Cardiac muscle cell (in vitro differentiated cells and primary cell): ENCODE data around the gene CEP135. TPM values are rescaled to one million over a fixed set of nuclear protein-coding genes. Genes with fewer than 3 reads are reported as not detected.
"Not testable (repeated sequence)": the region's sequence is repeated elsewhere in the genome, so short reads cannot be mapped to it uniquely, and the experiment has no call there.

Experiments
- DNase-seq, 2 donors: peaks; one replicate each; pipeline versions ENCODE4 v3.0.0 to v3.0.0-alpha.2; 2010 to 2017; ENCODE audit warnings: low read depth in 1 of 2, low spot score in 1 of 2
- H3K27ac ChIP-seq: fragments of 200-600 bp; sonication (generic); 2 replicates; pipeline ENCODE4 v1.5.1; 2016
- H3K27me3 ChIP-seq: fragments of 200-600 bp; sonication (generic); 2 replicates; pipeline ENCODE4 v1.6.0; 2016; ENCODE audit warnings: control low read depth
- H3K36me3 ChIP-seq: fragments of 200-600 bp; sonication (generic); 2 replicates; pipeline ENCODE4 v1.5.1; 2016; ENCODE audit warnings: control low read depth
- H3K4me1 ChIP-seq: fragments of 200-600 bp; sonication (generic); 2 replicates; pipeline ENCODE4 v1.8.1; 2017; ENCODE audit warnings: low read depth, mild to moderate bottlenecking, mixed run types
- H3K4me3 ChIP-seq: fragments of 200-600 bp; sonication (generic); 2 replicates; pipeline ENCODE4 v1.5.1; 2016; ENCODE audit warnings: mild to moderate bottlenecking
- H3K9me3 ChIP-seq: fragments of 200-600 bp; sonication (generic); 2 replicates; pipeline ENCODE4 v1.5.1; 2017; ENCODE audit warnings: low read depth, mild to moderate bottlenecking, control low read depth
- CTCF ChIP-seq: IDR thresholded peaks from 2 replicates; pipeline ENCODE4 v1.5.1; 2012; ENCODE audit warnings: low read depth, mild to moderate bottlenecking, low read length
- polyA plus RNA-seq: library from polyadenylated mRNA; unstranded; fragments of >200 nt; fragmentation: Nextera tagmentation; extraction: Ambion mirVana; gene quantifications from 2 replicates; pipeline ENCODE4 v1.2.1, GENCODE V29; 2016
- total RNA-seq: library from RNA; depleted of rRNA; stranded (reverse); fragments of >200 nt; gene quantifications from 2 replicates; pipeline ENCODE4 v1.2.3, GENCODE V29; 2016

Gene CEP135
- total and polyA plus RNA-seq, 2 experiments from 2014 or later = 4.4 to 5.5 TPM

DNA sequence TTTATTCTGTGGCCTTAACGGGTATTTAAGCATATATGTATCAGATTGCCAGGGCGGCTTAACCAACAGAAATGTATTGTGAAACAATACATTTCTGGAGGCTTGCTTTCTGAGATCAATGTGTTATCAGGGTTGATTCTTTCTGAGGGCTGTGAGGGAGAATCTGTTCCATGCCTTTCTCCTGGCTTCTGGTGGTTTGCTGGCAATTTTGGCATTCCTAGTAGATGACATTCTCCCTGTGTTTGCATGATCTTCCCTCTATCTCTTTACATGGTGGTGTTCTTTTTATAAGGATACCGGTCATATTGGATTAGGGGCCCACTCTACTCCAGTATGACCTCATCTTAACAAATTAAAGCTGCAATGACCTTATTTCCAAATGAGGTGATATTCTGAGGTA is 16.9 kb upstream of the CEP135 start:
- Histone ChIP-seq H3K36me3 (no peaks in the 10 kb centered on the region), H3K27ac (no peak overlapping the region), H3K4me1 (no peaks in the 10 kb centered on the region), H3K27me3 (no peaks in the 10 kb centered on the region), H3K4me3 (no peak overlapping the region), H3K9me3 (no peaks in the 10 kb centered on the region)
- no peak for TF ChIP-seq CTCF
- DNase-seq = peak in 1 of 2 donors; percentile 59

GRCh38 chr4:55932511-55932910 is 16.2 kb upstream of the CEP135 start:
- no peak for TF ChIP-seq CTCF
- DNase-seq = no peak
- Histone ChIP-seq H3K27me3 (no peaks in the 10 kb centered on the region), H3K4me3 (no peak overlapping the region), H3K9me3 (no peaks in the 10 kb centered on the region), H3K4me1 (no peaks in the 10 kb centered on the region), H3K36me3 (no peaks in the 10 kb centered on the region), H3K27ac (no peak overlapping the region)

DNA sequence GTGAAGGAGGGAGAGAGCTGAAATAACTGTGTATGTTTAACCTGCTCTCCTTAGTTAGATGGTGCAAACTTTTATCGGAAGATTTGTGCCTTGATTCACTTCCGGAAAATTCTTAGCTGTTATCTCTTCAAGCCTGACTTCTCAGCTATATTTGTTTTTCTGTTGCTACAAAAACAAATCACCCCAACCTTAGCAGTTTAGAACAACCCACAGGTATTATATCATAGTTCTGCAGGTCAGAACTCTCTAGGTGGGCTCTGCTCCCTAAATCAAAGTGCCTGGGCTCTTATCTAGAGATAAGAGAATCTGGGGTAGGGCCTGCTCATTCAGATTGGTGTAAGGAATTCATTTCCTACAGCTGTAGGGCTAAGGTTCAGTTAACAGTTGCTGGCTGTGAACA is 15.1 kb upstream of the CEP135 start:
- Histone ChIP-seq H3K27ac (no peak overlapping the region), H3K9me3 (no peaks in the 10 kb centered on the region), H3K4me1 (no peaks in the 10 kb centered on the region), H3K27me3 (no peaks in the 10 kb centered on the region), H3K4me3 (no peak overlapping the region), H3K36me3 (no peaks in the 10 kb centered on the region)
- TF ChIP-seq CTCF = no peak
- no peak for DNase-seq

DNA sequence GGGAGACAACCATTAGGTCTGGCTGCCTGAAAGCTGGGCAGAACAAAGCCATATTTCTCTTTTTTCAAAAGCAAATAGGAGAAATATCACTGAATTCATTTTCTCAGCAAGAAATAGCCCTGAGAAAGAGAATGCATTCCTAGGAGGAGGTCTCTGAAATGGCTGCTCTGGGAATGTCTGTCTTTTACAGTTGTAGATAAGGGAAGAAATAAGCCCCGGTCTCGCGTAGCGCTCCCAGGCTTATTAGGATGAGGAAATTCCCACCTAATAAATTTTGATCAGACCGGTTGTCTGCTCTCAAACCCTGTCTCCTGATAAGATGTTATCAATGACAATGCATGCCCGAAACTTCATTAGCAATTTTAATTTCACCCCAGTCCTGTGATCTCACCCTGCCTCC is 12.8 kb upstream of the CEP135 start:
- not testable (repeated sequence) for H3K9me3 ChIP-seq, DNase-seq, H3K27me3 ChIP-seq, H3K4me3 ChIP-seq, H3K27ac ChIP-seq, H3K4me1 ChIP-seq, H3K36me3 ChIP-seq

DNA sequence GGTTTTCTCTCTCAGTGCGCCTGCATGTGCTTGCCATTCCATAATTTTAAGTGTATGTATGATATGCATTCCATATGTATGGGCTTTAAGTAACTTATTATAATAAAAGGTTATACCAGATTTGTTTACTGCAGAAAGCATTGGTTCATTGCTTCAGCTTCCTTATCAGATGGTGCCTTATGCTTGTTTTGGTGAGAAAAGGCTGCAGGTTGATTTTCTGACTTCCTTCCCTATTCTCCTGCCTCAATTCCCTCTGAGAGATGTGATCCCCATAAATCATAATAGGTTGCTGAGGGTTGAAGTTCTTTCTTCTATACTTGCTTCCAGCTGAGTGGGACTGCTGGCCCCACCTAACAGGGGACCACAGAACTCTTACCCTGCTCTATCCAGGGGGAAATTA is 10.3 kb upstream of the CEP135 start:
- no peak for TF ChIP-seq CTCF
- H3K9me3 ChIP-seq = no peaks in the 10 kb centered on the region
- H3K4me3 ChIP-seq = no peak overlapping the region
- H3K27ac ChIP-seq = no peak overlapping the region
- H3K36me3 ChIP-seq = no peaks in the 10 kb centered on the region
- H3K27me3 ChIP-seq = no peaks in the 10 kb centered on the region
- DNase-seq = no peak
- H3K4me1 ChIP-seq = no peaks in the 10 kb centered on the region

GRCh38 chr4:55939421-55939820 is 9.3 kb upstream of the CEP135 start:
- Histone ChIP-seq H3K4me1 (no peaks in the 10 kb centered on the region), H3K36me3 (no peaks in the 10 kb centered on the region), H3K27me3 (no peaks in the 10 kb centered on the region), H3K4me3 (no peak overlapping the region), H3K27ac (no peak overlapping the region), H3K9me3 (no peaks in the 10 kb centered on the region)
- DNase-seq = no peak
- no peak for TF ChIP-seq CTCF
